Stimulated activated naive CD8-positive, alpha-beta T cell treated with anti-CD3 and anti-CD28 coated beads, Interleukin-15, Interleukin-2, amounts not matched to agents 100 ng/mL and 50 ng/mL, for 24 hours (primary cell): ENCODE data around the gene MCL1.

Source experiments
- H3K27ac Mint-ChIP-seq: one replicate; pipeline ENCODE4 v1.8.0; 2021; ENCODE audit warnings: mild to moderate bottlenecking, mixed read lengths
- H3K27me3 Mint-ChIP-seq: one replicate; pipeline ENCODE4 v1.8.0; 2021; ENCODE audit warnings: mixed read lengths
- H3K36me3 Mint-ChIP-seq: one replicate; pipeline ENCODE4 v1.8.0; 2021; ENCODE audit warnings: low read depth, mixed read lengths
- H3K4me1 Mint-ChIP-seq: one replicate; pipeline ENCODE4 v1.8.0; 2021; ENCODE audit warnings: low read depth, mixed read lengths
- H3K4me3 Mint-ChIP-seq: one replicate; pipeline ENCODE4 v1.8.0; 2021; ENCODE audit warnings: mild to moderate bottlenecking, mixed read lengths
- H3K9me3 Mint-ChIP-seq: one replicate; pipeline ENCODE4 v1.8.0; 2021; ENCODE audit warnings: mixed read lengths

MCL1 gene

DNA sequence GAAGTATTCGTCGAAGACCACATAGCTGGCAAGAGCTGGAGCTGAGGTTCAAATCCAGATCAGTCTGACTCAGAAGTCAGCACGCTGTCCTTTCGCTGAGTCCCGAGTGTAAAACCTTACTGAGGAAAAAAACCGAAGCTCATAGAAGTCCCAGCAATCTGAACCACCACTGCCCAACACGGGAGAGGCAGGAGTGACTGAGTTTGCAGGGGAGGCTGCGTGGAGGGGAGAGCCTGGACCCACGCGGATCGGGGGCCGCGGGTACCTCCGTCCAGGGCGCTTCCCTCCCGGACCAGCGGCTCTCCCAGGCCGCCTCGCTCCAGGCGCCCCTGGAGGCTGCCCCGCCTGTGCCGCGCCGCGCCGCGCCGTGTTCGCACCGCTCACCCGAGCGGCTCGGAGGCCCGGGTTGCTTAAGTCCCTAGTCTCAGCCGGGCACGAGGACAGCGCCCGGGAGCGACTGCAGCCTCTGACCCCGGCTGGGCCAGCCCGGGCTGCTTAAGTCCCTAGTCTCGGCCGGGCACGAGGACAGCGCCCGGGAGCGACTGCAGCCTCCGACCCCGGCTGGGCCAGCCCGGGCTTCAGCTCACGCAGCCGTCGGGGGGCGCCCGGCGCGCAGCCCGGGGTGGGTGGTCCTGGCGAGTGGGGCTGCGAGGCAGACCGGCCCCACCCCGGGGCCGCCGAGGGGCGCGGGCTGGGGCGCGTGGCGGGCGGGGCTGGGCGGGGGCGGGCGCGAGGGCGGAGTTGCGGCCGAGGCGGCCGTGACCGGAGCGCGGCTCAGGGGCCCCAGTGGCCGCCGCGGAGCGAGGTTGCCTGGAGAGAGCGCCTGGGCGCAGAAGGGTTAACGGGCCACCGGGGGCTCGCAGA, 30.5 kb downstream of the MCL1 start, which contains the start of gene ADAMTSL4:
Gene ADAMTSL4 (plus strand): TSS at position 777 of the 864 bp plus-strand sequence. CDS start 2,881 bp downstream, outside the sequence.
- Mint-ChIP-seq H3K9me3 (no peaks in the 10 kb centered on the region), H3K4me3 (peak within 1 kb of the TSS; percentile 79), H3K27me3 (peaks cover 36% of the 10 kb centered on the region), H3K36me3 (no peaks in the 10 kb centered on the region), H3K4me1 (peaks cover 33% of the 10 kb centered on the region), H3K27ac (no peak within 1 kb of the TSS)

DNA sequence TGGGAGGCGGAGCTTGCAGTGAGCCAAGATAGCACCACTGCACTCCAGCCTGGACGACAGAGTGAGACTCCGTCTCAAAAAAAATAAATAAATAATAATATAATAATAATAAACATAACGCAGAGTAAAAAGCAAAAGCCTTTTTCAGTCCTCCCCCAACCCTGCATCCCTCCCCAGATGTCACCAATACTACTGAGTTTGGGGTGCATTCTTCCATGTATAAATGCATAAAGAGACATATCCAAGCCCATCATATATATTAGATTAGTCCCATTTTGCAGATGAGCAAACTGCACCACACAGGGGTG, 31.1 kb downstream of the MCL1 start:
- H3K27me3 Mint-ChIP-seq = peaks cover 36% of the 10 kb centered on the region
- peaks cover 33% of the 10 kb centered on the region for H3K4me1 Mint-ChIP-seq
- no peak overlapping the region for H3K27ac Mint-ChIP-seq
- H3K36me3 Mint-ChIP-seq = no peaks in the 10 kb centered on the region
- peak overlapping the region; percentile 79 for H3K4me3 Mint-ChIP-seq
- no peaks in the 10 kb centered on the region for H3K9me3 Mint-ChIP-seq

DNA sequence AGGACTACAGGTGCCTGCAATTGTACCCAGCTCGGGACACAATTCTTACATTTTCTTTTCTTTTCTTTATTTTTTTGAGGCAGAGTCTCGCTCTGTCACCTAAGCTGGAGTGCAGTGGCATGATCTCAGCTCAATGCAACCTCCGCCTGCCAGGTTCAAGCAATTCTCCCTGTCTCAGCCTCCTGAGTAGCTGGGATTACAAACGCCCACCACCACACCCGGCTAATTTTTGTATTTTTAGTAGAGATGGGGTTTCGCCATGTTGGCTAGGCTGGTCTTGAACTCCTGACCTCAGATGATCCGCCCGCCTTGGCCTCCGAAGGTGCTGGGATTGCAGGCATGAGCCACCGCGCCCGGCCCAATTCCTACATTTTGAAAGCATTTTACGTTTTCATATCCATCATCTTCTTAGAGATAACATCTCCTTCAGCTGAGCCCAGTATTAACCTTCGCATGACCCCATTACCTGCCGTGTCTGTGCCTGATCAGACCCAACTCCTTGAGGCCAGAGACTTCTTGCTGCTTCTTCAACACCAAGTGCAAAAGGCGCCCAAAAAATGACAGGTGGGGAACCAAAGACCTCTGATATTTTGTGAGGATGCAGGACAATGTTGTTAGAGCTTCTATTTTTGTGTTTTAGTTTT, 33.0 kb downstream of the MCL1 start:
- H3K4me3 Mint-ChIP-seq = no peak overlapping the region
- no peak overlapping the region for H3K27ac Mint-ChIP-seq

DNA sequence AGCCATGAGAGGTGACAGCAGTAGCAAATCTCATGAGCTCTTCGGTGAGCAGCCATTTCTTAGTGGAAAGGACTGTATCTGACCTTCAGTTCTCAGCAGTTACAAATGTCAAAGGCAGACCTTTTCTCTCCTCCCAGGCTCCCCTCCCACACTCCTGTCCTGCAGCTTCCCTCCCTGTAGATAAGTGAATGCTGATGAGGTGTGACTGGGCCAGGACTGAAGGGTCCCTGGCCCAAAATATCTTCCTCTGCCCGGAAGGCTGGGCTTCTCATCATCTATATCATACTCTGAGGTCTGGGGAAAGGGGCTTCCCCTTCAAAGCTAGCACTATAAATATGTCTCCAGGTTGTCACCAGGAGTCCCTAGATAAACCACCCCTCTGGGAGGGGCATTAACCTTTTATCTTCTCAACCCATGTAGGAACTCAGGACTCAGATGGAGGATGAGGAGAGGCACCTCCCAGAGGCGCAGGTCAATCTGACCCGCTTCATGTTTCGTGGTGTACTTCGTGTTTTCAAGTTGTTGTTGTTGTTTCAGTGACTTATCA, 33.9 kb downstream of the MCL1 start:
- peaks cover 12% of the 10 kb centered on the region for H3K4me1 Mint-ChIP-seq
- H3K4me3 Mint-ChIP-seq = no peak overlapping the region
- H3K27me3 Mint-ChIP-seq = peaks cover 20% of the 10 kb centered on the region
- H3K36me3 Mint-ChIP-seq = no peaks in the 10 kb centered on the region
- no peaks in the 10 kb centered on the region for H3K9me3 Mint-ChIP-seq
- no peak overlapping the region for H3K27ac Mint-ChIP-seq

More for the DNA sequence above, 33.0 kb downstream of the MCL1 start:
- no peaks in the 10 kb centered on the region for H3K9me3 Mint-ChIP-seq
- H3K27me3 Mint-ChIP-seq = peaks cover 29% of the 10 kb centered on the region
- H3K36me3 Mint-ChIP-seq = no peaks in the 10 kb centered on the region
- peaks cover 20% of the 10 kb centered on the region for H3K4me1 Mint-ChIP-seq

DNA sequence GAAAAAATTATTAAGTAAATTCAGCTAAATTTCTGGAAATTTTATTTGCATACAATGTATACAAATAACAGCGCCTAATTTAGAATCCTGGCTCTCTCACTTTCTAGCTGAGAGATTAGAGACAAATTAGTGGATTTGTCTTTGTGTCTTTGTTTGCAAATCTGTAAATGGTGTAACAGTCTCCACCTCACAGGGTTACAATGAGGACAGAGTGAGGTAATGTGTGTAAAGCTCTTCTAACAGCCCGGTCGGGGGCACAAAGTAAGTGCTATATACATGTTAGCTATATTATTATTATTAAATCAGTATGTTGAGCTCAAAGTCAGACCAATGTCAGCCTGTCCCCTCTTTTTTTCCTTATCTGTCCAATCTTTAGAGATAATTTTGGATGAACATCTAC, 35.2 kb downstream of the MCL1 start:
- Mint-ChIP-seq H3K27ac (no peak overlapping the region), H3K4me1 (peaks cover 8% of the 10 kb centered on the region), H3K4me3 (no peak overlapping the region), H3K9me3 (no peaks in the 10 kb centered on the region), H3K27me3 (peaks cover 12% of the 10 kb centered on the region), H3K36me3 (no peaks in the 10 kb centered on the region)

DNA sequence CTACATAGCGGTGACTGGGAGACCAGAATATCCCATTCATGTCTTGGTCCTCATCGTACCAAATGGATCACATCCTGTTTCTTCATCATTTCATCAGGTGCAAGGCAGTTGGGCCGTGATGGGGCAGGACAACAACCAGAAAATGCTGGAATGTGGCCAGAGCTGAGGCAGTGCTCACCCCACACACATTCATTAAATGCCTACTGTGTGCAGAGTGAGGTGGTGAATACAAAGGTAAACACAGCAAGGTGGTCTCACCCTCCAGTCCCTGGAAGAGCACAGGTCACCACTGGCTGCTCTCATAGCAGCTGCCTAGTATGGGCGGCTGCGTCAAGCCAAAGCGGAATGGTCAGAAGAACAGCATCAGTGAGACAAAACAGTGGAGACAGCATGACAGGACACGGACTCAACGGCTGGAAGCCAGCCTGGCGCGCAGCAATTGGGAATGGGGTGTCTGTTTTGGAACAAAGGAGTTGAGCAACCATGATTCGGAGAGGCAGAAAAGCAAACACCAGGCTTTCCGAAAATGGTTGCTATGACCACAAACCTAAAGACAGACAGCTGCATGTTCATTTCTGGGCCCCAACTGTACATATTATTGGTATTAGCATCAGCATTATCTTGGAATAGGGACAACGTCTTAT, 35.8 kb downstream of the MCL1 start:
- Mint-ChIP-seq H3K27me3 (peaks cover 12% of the 10 kb centered on the region), H3K9me3 (no peaks in the 10 kb centered on the region), H3K4me3 (no peak overlapping the region), H3K27ac (no peak overlapping the region), H3K4me1 (peaks cover 8% of the 10 kb centered on the region), H3K36me3 (no peaks in the 10 kb centered on the region)

DNA sequence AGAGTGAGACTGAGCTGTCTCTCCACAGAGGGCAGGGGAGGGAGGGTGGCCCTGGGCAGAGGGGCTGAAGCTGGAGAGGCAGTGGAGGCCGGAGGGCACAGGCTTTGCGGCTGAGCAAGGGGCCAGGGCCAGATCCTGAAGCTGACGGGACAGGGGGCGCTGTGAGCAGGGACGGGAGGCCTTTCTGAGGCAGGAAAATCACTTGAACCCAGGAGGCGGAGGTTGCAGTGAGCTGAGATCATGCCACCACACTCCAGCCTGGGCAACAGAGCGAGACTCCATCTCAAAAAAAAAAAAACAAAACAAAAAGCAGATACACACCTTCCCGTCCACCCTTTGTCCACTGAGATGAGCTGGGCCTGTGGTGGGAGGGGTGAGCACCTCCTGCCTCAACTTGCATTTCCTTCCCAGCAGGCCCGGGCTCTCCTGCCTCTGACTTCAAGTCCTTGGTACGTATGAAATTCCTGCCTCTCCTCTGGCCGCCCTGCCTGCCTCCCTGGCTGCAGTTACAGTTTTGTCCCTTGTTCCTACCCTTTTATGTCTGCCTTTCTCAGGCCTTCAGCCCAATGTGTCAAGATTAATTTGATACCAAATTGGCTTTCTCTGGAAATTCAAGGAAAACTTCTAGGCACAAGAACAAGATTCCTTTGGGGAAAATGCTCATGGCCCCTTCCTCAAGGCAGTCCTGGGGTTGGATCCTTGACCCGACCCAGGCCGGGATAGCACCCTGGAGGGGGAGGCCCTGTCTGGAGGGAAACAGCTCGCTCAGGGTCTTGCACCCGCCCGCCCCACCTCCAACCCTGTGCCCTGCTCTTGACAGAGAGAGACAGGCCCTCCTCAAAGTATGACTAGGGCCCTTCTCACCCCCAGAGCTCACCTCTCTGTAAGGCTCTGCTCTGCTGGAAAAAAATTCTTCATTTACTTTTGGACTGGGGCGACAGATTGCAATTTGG, 41.4 kb downstream of the MCL1 start:
- Mint-ChIP-seq H3K27me3 (no peaks in the 10 kb centered on the region), H3K36me3 (no peaks in the 10 kb centered on the region), H3K27ac (no peak overlapping the region), H3K4me3 (no peak overlapping the region), H3K4me1 (no peaks in the 10 kb centered on the region), H3K9me3 (no peaks in the 10 kb centered on the region)

DNA sequence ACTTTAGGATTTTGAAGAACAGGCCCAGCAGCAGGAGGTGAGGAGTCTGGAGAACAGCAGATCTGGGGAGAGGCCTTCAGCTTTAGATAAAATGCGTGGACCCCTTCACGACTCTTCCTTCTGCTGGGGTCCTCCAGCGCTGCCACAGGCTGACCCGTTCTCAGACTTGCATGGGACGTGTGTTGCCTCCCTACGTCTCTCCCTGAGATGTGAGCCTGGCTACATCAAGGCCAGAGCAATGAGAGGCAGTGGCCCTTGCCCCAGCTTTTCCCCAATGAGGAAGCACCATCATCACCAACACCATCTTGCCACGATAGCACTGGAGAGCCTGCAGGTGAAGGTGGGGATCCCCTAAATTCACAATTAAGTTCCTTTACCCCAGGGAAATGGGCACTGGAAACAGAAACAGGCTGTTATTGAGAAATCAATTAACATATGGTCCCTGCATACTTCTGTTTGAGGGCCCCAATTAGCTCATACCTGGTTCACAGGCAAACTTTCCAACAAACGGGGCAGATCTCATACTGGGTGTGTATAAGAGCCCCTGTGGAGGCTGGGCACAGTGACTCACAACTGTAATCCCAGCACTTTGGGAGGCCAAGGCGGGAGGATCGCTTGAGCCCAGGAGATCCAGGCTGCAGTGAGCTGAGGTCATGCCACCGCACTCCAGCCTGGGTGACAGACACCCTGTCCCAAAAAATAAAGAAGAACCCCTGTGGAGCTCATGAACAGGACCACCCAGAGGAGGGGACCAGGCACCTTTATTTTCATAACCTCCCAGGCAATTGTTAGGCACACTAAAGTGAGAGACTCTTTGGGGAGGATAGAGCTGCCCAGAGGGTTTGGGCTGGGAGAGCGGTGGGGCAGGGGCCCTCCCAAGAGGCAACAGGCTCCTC, 42.3 kb downstream of the MCL1 start:
- Mint-ChIP-seq H3K4me1 (no peaks in the 10 kb centered on the region), H3K9me3 (no peaks in the 10 kb centered on the region), H3K4me3 (no peak overlapping the region), H3K27ac (no peak overlapping the region), H3K27me3 (no peaks in the 10 kb centered on the region), H3K36me3 (no peaks in the 10 kb centered on the region)

DNA sequence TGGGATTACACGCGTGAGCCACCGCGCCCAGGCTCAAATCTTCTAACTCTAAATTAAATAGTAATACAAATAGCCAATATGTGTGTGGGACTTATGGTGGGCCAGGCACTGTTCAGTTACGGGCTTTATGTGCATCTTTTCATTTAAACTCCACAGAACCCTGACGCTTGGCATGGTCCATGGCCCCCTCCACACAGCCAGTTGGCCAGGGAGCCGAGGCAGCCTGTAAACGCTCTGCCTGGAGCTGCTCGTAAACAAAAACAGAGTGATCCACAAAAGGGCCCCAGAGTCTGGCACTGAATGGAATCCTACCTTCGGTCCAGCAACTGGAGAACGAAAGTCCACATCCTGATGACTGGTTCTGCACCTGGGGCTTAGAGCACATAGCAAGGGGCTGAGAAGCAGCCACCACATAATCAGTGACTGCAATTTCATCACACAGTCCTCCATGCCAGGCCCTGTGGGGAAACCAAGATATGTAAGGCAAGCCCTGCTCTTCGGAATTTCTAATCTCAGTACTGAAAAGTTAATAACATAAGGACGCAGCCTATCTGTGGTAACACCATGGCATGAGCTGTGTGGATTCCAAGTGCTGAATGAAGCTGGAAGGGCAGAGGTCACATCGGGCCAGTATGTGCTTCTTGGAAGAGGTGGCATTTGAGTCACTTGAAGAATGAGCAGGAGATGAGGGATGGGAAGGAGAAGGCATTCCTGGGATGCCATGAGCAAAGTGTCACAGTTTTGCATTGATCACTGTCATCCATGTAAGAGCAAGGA, 43.7 kb downstream of the MCL1 start:
- H3K4me3 Mint-ChIP-seq = no peak overlapping the region
- H3K27ac Mint-ChIP-seq = no peak overlapping the region
- no peaks in the 10 kb centered on the region for H3K9me3 Mint-ChIP-seq
- H3K4me1 Mint-ChIP-seq = no peaks in the 10 kb centered on the region
- no peaks in the 10 kb centered on the region for H3K36me3 Mint-ChIP-seq
- H3K27me3 Mint-ChIP-seq = no peaks in the 10 kb centered on the region

DNA sequence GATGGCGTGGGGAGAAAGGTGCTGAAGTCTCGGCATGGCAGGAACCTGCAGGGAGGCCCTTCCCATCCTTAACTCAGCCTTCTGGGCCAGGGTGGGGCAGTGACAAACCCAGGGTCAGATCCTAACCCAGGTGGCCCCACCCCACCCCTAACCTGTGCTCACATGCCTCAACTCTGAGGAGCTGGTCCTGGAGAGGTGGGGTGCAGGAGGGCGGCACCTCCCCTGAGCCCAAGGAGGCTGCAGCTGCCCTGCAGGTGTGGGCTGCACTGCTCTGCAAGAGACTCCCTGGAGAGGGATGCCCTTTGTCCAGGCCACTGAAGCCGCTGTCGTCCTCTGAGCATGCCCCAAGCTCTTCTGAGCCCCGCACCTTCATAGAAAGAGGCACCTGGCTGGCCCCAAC, 45.4 kb downstream of the MCL1 start:
- Mint-ChIP-seq H3K36me3 (no peaks in the 10 kb centered on the region), H3K4me3 (no peak overlapping the region), H3K9me3 (no peaks in the 10 kb centered on the region), H3K27me3 (no peaks in the 10 kb centered on the region), H3K27ac (no peak overlapping the region), H3K4me1 (no peaks in the 10 kb centered on the region)

DNA sequence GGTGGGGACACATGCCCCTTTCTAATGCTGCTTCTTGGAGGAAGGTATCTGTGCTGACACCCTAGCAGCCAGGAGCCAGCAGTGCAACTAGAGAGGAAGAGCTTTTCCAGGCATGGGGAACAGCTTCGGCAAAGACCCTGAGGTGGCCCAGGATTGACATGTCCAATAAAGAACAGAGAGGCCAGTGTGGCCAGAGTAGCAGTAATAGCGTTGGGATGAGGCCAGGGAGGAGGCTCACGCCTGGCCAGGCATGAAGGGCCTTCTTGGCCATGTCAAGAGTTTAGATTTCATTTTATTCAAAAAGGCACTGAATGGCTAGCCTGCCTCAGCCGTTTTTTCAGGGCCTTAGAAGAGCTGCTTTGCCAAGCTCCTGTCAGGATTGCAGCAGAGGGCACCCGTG, 46.5 kb downstream of the MCL1 start:
- no peaks in the 10 kb centered on the region for H3K27me3 Mint-ChIP-seq
- no peak overlapping the region for H3K27ac Mint-ChIP-seq
- no peaks in the 10 kb centered on the region for H3K36me3 Mint-ChIP-seq
- H3K9me3 Mint-ChIP-seq = no peaks in the 10 kb centered on the region
- H3K4me1 Mint-ChIP-seq = no peaks in the 10 kb centered on the region
- H3K4me3 Mint-ChIP-seq = no peak overlapping the region

DNA sequence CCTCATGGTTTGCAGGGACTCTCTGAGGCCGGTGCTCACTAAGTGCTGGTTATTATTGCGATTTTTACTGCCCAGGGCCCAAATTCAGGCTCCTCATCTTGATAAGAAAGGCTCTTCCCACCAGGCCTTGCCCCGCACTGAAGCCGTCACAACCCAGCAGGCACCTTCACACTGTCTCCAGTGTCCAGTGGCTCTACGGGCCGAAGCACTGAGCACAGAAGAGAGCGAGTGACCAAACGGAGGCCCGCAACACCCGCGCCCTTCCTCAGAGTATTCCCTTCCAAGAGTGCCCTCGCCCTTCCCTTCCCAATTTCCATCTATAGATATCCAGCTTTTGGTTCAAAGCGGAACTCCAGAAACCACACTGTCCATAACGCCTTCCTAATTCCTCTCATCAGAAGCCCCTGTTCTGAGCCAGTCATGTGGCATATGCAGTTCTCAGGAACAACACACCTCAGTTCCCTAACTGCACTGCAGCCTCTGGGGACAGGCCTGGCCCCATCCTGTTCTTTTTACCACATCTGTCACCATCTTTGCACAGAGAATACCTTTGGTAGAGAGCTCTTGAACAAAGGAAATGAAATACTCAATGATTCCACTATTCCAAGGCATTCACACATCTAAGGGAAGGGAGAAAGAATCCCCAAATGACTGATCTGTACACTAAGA, 48.8 kb downstream of the MCL1 start:
- Mint-ChIP-seq H3K27ac (no peak overlapping the region), H3K9me3 (no peaks in the 10 kb centered on the region), H3K4me3 (no peak overlapping the region), H3K36me3 (no peaks in the 10 kb centered on the region), H3K4me1 (no peaks in the 10 kb centered on the region), H3K27me3 (no peaks in the 10 kb centered on the region)

DNA sequence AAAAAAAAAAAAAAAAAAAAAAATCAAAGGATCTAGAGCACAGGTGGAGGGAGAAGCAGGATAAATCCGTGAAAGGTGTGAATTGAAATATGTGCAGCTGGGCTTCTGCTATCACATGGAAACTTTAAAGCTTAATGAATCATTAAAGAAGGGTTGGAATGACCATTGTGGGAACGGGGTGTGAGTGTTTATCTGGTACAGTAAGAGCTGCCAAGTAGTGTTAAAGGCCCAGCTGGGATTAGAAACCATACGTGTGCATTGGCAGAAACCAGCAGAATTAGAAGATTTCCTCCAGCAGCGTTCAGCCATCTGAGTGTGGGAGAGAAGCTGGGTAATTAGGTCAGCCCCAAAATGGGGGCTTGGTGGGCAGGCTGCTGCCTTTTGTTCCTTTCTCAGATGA, 50.4 kb downstream of the MCL1 start:
- Mint-ChIP-seq H3K27me3 (no peaks in the 10 kb centered on the region), H3K9me3 (no peaks in the 10 kb centered on the region), H3K36me3 (no peaks in the 10 kb centered on the region), H3K27ac (no peak overlapping the region), H3K4me1 (no peaks in the 10 kb centered on the region), H3K4me3 (no peak overlapping the region)
